Measurements from ENCODE around the gene MAD1L1.

Gene MAD1L1

DNA sequence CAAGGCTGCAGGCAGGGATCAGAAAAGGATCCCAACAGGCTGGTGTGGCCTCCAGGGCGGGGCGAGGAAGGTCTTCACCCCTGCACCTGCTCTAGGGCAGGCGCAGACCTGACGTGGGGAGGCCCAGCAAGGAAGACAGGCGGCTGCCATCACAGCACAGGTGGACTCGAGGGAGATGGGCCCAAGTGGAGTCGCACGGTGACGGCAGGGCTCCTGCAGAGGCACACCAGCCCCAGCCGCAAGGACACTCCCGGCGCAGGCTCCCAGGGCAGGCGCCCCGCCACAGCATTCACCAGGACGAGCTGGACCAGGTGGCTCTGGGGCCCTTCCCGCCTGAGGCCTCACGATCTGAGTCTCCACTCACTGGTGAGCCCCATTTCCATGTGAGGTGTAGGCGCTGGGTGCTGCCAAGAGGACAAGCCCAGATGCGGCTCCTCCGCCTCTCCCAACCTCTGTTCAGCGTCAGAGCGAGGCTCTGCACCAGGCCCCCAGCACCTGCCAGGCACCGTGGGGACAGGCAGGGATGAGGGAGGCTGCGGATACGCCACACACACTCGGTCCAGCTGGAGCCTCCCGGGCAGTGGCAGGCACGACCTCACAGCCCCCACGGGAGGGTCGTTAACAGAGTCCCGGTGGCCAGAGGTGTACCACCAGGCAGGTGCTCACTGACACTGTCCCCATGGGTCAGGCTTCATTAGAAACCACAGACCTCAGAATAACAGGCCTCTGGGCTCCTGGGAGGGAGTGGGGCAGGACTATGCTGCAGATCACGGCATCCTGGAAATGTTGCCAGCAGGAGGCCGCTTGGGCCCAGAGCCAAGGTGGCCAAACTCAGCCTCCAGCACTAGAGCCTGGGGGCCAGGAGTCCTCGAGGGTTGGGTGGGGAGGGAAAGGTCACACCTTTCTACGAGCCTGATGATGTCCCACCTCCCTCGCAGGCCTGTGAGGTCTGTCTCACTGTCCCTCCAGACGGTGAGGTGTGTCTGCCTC is 111.6 kb downstream of the MAD1L1 start:
- in situ Hi-C loops (cut with MboI; ENCODE audit: low sequenced_read_pairs): no loop called here

DNA sequence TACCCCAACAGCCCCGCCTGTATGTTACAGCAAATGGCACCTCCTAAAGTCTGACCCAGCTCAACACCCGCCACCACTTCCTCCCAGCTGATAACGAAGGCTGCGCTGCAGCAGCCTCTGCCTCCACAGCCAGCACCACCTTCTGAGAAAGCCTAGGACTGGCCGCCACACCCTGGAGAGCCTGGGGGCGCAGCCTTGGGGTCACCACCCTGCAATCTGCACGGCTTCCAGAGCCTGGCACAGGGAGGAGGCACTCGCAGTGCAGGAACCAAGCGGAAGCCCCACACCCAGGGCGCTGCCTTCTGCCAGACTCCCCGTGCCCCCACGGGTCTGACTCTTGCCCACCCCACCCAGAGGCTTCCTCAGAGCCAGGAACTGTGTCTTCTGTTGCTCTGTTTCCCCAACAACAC is 112.5 kb downstream of the MAD1L1 start:
- in situ Hi-C loops (cut with MboI; ENCODE audit: low sequenced_read_pairs): no loop called here

DNA sequence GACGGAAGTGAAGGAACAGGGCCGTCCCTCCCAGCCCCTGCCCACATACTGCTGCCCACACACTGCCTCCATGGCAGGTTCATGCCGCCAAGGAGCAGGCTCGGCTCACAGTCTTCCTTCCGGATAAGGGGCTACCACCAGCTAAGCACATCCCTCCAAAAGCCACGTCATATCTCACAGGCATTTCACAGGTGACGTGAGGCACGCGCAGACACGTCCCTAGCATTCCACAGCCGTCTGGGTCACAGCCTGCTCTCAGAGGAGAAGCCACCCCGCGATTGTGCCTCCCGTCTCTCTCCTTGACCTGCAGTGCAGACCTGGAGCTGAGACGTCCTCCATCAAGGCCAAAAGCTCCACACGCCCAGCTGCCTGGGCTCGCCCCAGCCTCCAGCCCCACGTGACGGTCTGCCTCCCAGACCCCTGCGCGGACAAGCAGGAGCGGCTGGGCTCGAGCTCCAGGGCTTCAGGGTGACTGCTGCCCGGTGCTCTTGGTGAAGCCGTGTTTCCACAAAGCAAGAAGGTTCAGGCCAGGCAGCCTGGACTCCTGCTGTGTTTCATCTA is 114.0 kb downstream of the MAD1L1 start:
- in situ Hi-C loops (cut with MboI; ENCODE audit: low sequenced_read_pairs): no loop called here

DNA sequence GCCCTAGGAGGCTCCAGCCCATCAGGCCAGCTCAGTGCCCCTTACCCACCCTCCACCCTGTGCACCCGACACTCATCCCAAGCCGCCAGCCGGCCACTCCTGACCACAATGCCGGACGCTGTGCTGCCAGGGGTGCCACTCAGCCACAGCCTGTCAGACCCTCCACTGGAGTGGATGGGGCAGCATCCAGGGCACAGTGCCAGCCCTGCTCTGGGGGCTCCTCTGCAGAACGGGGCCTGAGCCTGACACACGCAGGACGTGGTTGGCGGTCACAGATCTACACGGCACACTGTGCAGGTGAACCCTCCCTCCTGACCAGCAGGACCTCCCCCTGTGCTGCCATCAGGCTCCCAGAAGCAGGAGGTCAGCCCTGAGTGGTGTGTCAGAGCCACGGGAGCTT is 114.7 kb downstream of the MAD1L1 start:
- in situ Hi-C loops (cut with MboI; ENCODE audit: low sequenced_read_pairs): no loop called here

DNA sequence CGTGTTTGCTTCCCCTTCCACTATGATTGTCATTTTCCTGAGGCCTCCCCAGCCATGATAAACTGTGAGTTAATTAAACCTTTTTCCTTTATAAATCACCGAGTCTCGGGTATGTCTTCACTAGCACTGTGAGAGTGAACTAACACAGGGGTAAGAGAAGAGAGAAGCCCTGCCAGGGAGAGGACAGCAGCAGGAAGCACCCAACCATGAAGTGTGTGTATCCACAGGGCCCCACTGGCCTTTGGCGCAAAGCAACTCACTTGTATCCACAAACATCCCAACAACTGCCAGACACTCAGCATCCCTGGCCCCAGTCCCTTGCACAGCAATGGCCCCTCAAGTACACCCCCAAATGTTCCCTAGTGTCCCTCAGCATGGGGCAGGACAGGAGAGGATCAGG is 115.1 kb downstream of the MAD1L1 start:
- in situ Hi-C loops (cut with MboI; ENCODE audit: low sequenced_read_pairs): no loop called here

DNA sequence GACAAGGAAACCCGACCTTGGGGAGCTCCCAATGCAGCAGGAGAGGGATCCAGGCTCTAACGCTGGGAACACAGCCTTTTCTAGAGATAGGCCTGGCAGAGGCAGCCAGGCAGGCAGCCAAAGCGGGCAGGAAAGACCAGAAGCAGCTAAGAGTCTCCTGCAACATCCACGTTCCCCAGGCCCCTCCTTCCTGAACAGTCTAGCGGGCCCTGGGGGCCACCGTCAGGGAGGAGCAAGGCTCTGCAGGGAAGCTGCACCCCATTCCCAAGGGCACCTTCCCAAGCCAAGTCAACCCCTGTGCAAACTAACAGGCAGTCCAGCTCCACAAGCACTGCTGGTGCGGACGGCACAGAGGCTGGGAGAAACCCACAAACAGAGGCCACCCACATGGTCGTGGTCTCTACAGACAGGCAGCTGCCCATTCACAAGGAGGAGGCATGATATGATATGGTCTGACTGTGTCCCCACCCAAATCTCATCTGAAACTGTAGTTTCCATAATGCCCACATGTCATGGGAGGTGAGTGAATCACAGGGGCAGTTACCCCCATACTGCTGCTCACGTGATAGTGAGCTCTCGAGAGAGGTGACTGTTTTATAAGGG is 115.7 kb downstream of the MAD1L1 start:
- in situ Hi-C loops (cut with MboI; ENCODE audit: low sequenced_read_pairs): no loop called here

DNA sequence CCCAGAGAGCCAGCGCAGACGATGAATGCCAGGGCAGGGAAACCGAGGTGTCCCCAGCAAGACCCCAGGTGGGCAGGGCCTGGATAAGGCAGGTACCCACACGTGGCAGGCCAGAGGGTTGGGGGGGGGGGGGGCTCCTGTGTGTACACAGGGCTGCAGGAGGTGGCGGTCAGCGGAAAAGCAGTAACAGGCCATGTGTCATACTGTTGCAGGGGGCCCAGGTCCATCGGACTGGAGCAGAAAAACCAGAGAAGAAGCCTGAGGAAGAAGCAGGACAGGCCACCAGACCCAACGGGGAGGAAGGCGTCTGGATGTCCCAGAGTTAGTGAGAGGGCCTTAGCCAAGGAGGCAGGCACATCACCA is 116.3 kb downstream of the MAD1L1 start:
- in situ Hi-C loops (cut with MboI; ENCODE audit: low sequenced_read_pairs): no loop called here

DNA sequence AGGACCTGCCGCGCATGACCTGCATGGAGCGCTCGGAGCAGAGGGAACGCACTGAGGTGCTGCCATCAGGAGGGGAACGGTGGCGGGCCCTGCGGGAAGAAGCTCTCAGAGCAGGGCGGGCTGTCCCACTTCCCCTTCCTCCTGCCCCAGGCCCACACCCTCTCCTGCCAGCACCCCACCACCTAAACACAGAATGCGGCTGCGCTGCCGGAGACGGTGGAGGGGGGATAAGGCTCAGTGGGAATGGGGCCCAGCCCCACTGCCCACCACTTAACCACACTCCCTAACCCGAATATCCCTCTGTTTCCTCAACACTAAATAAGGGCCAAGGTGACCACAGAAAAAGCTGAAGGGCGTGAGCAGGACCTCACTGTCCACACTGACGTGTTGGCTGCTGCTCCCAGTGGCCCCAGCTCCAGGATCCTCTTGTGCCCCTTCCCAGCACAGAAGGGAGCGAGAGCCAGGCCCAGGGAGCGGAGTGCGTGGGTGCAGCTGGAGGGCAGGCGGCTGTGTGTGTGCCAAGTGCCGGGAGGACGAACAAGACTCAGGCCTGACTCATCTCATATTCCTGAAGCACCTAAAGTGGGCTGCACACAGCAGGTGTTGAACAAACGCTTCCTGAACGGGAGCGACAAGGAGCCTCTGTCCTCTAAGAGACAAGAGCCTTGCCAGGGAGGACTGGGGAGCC is 116.8 kb downstream of the MAD1L1 start:
- in situ Hi-C loops (cut with MboI; ENCODE audit: low sequenced_read_pairs): no loop called here

DNA sequence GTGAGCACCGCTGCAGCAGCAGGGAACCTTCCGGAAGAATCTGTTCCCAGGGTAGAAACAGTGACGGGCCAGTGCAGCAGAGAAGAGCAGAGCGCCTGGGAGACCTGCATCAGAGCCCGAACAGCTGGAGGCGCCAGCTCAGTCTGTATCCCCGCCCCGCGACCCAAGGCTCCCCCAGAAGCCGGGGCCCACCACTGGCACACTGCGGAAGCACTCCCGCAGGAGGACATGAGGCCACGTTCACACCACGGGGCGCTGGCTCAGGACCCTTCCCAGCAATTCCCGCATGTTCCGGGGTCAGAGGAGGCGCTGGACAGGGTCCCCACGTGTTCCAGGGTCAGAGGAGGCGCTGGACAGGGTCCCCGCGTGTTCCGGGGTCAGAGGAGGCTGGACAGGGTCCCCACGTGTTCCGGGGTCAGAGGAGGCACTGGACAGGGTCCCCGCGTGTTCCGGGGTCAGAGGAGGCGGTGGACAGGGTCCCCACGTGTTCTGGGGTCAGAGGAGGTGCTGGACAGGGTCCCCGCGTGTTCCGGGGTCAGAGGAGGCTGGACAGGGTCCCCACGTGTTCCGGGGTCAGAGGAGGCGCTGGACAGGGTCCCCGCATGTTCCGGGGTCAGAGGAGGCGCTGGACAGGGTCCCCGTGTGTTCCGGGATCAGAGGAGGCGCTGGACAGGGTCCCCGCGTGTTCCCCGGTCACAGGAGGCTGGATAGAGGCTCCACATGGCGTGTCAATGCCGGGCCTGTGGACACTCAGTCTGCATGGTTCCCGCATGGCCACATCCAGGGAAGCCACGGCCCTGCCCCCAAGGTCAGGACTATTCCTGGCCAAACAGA is 117.6 kb downstream of the MAD1L1 start:
- in situ Hi-C loops (cut with MboI; ENCODE audit: low sequenced_read_pairs): no loop called here

DNA sequence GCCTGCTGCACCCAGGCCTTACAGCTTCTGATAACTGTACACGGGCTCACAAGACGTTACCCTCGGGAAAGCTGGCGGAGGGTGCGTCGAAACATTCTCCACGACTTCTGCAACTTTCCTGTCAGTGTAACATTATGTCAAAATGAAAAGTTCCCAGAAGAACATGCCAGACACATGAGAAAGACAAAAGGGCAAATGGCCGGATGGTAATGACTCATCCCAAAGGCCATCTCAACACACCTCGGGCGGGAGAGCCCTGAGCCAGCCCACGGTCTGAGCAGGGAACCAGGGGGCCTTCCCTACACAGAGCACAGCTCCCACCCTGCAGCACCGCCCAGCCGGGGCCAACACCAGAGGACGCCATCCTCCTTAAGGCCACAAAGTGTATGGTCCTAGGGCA is 118.7 kb downstream of the MAD1L1 start:
- in situ Hi-C loops (cut with MboI; ENCODE audit: low sequenced_read_pairs): no loop called here

DNA sequence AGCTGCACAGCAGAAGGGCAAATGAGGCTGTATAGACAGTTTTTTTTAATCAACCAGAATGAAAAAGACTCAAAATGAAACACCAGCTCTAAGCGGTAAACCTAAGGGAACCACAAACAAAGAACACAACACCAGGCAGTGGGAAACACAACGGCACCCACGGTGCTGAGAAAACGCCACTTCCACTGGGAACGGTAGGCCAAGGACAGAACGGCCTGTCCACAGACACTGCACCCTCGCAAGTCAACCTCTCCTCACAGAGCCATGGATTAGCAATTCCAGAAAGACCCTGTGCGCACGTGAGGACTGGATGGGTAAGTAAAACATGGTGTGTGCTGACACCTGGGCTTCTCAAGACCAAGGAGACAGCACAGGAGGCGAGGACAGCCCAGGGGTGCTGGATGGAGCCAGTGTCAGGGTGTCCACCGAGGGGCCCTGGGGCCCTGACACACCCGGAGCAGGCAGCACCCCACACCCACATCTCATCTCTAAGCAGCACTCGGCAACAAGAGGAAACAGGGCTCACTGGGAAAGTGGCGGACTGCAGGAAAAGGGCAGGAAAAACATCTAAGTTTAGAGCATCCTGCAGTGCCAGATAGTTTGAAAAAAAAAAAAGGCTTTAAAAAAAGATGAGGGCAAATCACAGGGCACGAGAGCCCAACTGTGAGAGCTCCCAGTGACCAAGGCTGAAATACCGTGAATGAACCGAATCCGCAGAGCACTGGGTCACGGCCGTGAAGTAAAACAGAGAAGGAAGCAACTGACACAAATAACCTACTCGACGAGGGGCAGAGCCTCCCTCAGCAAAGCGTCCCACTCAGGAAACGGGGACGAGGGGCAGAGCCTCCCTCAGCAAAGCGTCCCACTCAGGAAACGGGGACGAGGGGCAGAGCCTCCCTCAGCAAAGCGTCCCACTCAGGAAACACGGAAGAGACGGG is 120.2 kb downstream of the MAD1L1 start:
- in situ Hi-C loops (cut with MboI; ENCODE audit: low sequenced_read_pairs): no loop called here

DNA sequence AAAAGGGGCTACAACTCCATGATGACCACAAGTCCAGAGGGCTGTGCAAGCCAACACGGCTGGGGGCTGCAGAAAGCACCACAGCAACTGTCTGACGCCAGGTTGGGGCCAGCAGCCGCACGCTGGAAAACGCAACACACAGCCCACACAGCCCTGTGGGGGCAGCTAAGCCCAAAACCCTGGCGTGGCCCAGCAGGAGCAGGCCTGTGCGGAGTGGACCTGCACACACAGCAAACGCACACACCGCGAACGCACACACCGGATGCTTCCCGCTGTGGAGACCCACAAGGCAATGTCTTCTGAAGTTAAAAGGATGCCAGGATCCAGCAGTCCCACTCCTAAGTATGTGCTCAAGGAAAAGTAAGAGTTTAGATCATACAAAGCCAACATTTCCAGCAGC is 121.2 kb downstream of the MAD1L1 start:
- in situ Hi-C loops (cut with MboI; ENCODE audit: low sequenced_read_pairs): no loop called here

DNA sequence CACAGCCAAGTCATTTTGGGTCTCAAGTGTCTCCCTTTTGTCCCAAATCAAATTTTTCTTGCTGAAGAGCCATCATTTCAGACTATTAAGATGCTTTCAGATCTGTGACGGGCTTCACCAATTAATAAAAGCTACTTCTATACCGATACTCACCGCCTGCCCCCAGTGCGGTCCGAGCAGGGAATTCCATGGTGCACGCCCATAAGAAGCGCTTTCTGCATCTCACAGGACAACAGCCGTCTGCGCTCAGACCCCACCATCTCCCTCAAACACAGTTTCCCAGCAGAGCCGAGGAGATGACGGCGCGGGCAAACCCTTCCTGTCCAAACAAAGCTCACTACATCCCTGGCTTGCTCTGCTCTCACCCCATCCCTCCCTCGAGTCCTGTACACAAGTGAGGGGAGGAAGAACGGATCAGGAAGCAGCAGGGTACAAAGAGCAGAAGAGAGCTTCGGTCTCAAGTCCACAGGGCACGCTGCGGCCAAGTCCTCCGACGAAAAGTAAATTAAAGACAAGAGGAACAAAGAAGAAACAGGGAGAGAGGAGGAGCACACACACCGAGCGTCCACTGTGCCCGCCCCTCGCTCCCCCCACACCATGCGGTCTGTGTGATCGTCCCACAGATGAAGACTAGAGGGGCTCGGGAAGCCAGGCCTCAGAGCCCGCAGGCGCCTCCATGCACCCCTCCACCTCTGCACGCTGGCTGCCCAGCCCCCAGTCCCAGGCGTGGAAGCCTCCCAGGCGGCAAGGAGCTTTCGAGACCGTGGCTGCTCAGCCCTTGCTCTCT is 121.9 kb downstream of the MAD1L1 start:
- in situ Hi-C loops (cut with MboI; ENCODE audit: low sequenced_read_pairs): no loop called here

DNA sequence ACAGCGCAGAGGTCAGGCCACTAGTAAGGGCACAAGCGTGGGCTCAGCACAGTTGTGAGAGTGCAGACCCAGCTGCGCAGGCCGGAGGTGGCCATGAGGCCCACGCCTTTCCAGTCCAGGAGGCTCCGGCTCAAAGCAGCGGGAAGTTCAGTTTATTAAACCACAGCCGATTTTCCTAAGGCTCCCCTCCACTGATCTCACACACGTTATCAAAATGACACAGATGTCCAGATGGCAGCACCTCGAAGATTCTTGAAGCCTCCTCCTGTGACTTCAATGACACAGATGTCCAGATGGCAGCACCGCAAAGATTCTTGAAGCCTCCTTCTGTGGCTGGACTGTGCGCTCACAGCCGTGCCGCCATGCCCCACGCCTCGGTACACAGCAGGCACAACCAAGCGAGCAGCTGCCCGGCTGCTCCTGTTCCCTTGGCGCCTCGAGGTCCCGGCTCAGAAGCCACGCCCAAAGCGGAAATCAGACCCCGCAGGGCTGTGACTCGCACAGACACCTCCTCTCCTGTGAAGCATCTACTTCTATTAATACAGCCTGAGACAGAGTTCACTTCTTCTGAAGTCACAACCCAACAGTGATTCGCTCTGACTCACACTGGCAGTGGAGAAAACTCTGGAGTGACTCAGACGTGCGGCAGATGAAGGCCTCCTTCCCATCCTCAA is 122.7 kb downstream of the MAD1L1 start:
- in situ Hi-C loops (cut with MboI; ENCODE audit: low sequenced_read_pairs): no loop called here

DNA sequence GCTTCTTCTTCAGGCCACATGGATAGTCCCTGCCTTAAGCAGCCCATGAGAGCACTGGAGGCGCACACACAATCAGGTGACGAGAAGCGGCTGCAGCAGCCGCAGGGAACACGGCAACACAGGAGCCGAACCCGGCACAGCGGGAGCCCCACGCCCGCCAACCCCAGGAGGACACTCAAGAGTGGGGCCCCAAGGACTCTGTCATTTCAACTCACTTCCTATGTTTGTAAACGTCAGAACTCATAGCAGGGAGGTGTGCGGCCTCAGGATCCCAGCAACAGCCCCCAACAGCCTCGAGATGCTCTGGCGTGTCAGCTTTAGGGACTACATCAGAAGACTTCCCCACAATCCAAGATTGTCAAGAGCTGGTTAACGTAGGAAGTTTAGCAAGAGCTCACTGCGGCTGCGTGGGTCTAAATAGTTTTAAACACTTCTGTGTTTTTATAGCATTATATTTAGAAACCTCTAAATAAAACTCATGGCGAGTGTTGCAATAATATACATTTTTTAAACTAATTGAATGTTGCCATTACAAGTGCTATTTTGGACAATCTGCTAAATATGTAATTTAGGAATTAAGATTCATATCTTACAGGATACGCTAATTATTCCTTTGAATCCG is 123.4 kb downstream of the MAD1L1 start:
- in situ Hi-C loops (cut with MboI; ENCODE audit: low sequenced_read_pairs): no loop called here

DNA sequence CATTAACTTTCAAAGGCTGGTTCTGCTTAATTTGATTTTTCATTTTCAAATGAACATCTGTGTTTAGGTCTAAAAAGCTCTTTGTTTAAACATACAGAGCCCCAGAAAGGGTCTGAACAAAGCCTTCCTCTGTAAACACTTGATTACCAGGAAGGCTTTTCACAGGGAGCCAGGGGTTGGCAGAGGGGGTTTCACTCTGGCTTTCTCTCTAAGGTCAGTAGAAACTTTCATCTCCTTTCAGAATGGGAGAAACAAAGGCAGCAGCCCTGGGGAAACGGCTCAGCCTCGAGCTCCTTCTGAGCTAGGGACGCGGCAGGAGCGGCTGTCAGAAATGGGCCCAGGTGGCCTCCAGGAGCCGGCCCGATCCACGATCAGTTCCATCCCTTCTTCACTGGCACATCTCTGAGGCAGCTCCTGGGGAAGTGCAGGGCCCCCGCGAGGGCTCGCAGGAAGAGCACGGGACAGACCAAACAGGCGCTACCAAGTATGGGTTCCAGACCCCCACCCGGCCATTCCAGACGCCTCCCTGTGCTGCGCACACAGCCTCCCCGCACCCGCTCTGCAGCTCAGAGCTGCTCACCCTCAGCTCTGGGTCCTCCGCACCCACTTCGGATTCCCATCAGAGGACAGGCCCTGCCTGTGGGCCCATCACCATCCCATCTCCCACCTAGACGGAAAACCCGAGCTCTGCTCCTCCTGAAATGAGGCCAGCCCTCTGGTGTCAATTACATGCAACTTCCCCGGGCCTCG is 124.1 kb downstream of the MAD1L1 start:
- in situ Hi-C loops (cut with MboI; ENCODE audit: low sequenced_read_pairs): no loop called here

DNA sequence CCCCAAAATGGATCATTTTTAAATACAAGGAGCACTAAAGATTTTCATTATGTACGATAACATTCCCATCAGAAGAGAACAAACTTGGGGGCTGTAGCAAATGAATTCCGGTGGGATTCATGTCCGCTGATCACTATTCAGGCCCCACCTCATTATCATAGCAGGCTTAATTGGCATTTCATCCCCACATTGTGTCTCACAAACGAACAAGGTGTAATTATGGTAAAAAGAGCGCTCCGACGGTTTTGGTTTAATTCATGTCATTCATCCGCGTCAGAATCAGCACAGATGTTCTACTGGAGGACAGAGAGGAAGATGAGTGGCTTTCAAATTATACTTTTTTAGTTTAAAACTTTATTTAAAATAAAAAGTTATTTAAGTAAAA is 124.7 kb downstream of the MAD1L1 start:
- in situ Hi-C loops (cut with MboI; ENCODE audit: low sequenced_read_pairs): no loop called here

Measured in HL-60/S4 treated with retinoic acid at 250 ng/mL for 4 days and 3 days (cell line).